GM19438 (cell line): ENCODE measurements around the gene TMEM59L.

Source experiments
- ATAC-seq: cut with Tn5 transposase; IDR thresholded peaks from one replicate; pipeline ENCODE4 v1.9.1; 2021; ENCODE audit warnings: low read depth; ENCODE audit not compliant: unreplicated experiment

TMEM59L gene

GRCh38 chr19:18636183-18636968, 23.7 kb downstream of the TMEM59L start:
- ATAC-seq: peak; percentile 86

- no peak for ATAC-seq
These were observed 24.4 kb downstream of the TMEM59L start, which contains the start of gene KLHL26 for GRCh38 chr19:18636969-18637629. Gene KLHL26, plus strand, starts transcription at chr19:18637028. Its CDS starts 27 bp downstream, at chr19:18637055.

GRCh38 chr19:18637673-18638630, 25.3 kb downstream of the TMEM59L start:
- ATAC-seq: no peak

GRCh38 chr19:18639706-18640243, 27.1 kb downstream of the TMEM59L start:
- no peak for ATAC-seq

GRCh38 chr19:18644196-18645034, 31.7 kb downstream of the TMEM59L start:
- ATAC-seq: no peak

GRCh38 chr19:18645035-18645511, 32.4 kb downstream of the TMEM59L start:
- ATAC-seq: no peak

- no peak for ATAC-seq
These were observed 34.1 kb downstream of the TMEM59L start for GRCh38 chr19:18646535-18647370.

GRCh38 chr19:18647371-18647767, 34.7 kb downstream of the TMEM59L start:
- ATAC-seq: no peak

GRCh38 chr19:18647807-18648206, 35.1 kb downstream of the TMEM59L start:
- no peak for ATAC-seq

GRCh38 chr19:18648973-18649315, 36.3 kb downstream of the TMEM59L start:
- ATAC-seq: no peak

GRCh38 chr19:18649371-18650020, 36.8 kb downstream of the TMEM59L start:
- no peak for ATAC-seq

- ATAC-seq: no peak
These were observed 37.3 kb downstream of the TMEM59L start for GRCh38 chr19:18650021-18650390.

GRCh38 chr19:18650468-18651041, 37.9 kb downstream of the TMEM59L start:
- no peak for ATAC-seq

GRCh38 chr19:18651300-18651699, 38.6 kb downstream of the TMEM59L start:
- ATAC-seq: no peak

GRCh38 chr19:18651733-18652132, 39.1 kb downstream of the TMEM59L start:
- no peak for ATAC-seq

GRCh38 chr19:18653853-18654252, 41.2 kb downstream of the TMEM59L start:
- ATAC-seq: no peak

- ATAC-seq: no peak
These were observed 41.8 kb downstream of the TMEM59L start for GRCh38 chr19:18654469-18654868.
